ENCODE results near the gene CENPK.
A peak's percentile ranks its signal among the peaks of the same experiment; 100 is the strongest.
"Not testable (repeated sequence)": the region's sequence is repeated elsewhere in the genome, so short reads cannot be mapped to it uniquely, and the experiment has no call there.

The CENPK gene

DNA sequence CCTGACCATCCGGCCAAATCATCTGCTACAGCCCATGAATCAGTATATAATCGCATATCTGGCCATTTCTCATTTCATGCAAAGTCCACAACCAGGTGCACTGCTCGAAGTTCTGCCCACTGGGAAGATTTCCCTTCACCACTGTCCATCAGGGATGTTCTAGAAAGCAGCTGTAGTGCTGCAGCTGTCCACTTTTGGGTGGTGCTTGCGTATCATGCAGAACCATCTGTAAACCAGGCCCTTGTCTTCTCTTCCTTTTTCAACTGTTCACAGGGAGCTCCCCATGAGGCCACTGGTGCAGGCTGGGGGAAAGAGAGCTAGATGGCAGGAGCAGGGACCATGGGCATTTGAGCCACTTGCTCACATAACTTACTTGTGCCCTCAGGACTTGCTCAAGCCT is 73.8 kb downstream of the CENPK start:
- Histone ChIP-seq H3K27ac (ENCODE audit: low read length) (no peak overlapping the region), H3K9me3 (ENCODE audit: control insufficient read depth, low read depth, low read length) (no peaks in the 10 kb centered on the region), H3K4me1 (ENCODE audit: control insufficient read depth, low read depth, low read length) (no peaks in the 10 kb centered on the region), H3K36me3 (ENCODE audit: control insufficient read depth, low read depth, low read length) (no peaks in the 10 kb centered on the region), H3K27me3 (ENCODE audit: control insufficient read depth, insufficient read depth, low read length) (no peaks in the 10 kb centered on the region), H3K9ac (ENCODE audit: low read length) (no peak overlapping the region), H3K4me3 (ENCODE audit: low read length) (no peak overlapping the region)

DNA sequence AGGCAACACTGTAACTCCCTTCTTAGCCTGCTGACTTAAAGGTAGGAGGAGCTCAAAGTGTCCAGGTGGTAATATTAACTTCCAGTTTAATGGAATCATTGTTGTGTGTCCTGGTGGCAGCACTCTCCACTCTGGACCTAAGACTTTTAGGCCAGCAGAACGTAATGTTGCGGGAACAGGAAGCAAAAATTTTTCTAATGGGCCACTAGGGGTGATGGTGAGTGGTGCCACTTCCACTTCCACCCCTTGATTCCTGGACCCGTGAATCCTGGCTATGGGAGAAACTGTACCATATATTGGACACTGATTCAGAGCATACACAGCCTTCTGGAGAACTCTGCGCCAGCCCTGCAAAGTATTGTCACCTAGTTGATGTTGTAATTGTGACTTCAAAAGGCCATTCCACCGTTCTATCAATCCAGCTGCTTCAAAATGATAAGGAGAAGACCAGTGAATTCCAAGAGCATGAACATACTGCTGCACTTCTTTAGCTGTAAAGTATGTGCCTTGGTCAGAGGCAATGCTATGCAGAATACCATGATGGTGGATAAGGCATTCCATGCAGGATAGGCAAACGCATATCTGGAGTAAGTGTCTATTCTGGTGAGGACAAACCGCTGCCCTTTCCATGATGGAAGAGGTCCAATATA is 74.8 kb downstream of the CENPK start:
- not testable (repeated sequence) for H3K36me3 ChIP-seq (ENCODE audit: control insufficient read depth, low read depth, low read length); H3K27ac ChIP-seq (ENCODE audit: low read length); H3K27me3 ChIP-seq (ENCODE audit: control insufficient read depth, insufficient read depth, low read length); H3K9ac ChIP-seq (ENCODE audit: low read length); H3K4me3 ChIP-seq (ENCODE audit: low read length); H3K4me1 ChIP-seq (ENCODE audit: control insufficient read depth, low read depth, low read length); H3K9me3 ChIP-seq (ENCODE audit: control insufficient read depth, low read depth, low read length)

DNA sequence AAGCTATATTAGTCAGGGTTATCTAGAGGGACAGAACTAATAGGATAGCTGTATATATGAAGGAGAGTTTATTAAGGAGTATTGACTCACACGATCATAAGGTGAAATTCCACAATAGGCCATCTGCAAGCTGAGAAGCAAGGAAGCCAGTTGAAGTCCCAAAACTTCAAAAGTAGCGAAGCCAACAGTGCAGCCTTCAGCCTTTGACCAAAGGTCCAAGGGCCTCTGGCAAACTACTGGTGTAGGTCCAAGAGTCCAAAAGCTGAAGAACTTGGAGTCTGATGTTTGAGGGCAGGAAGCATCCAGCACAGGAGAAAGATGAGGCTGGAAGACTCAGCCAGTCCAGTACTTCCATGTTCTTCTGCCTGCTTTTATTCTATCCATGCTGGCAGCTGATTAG is 76.2 kb downstream of the CENPK start:
- H3K4me3 ChIP-seq (ENCODE audit: low read length); H3K9me3 ChIP-seq (ENCODE audit: control insufficient read depth, low read depth, low read length); H3K9ac ChIP-seq (ENCODE audit: low read length); H3K27me3 ChIP-seq (ENCODE audit: control insufficient read depth, insufficient read depth, low read length); H3K36me3 ChIP-seq (ENCODE audit: control insufficient read depth, low read depth, low read length); H3K27ac ChIP-seq (ENCODE audit: low read length): not testable (repeated sequence)
- H3K4me1 ChIP-seq (ENCODE audit: control insufficient read depth, low read depth, low read length), result peaks cover 13% of the 10 kb centered on the region

DNA sequence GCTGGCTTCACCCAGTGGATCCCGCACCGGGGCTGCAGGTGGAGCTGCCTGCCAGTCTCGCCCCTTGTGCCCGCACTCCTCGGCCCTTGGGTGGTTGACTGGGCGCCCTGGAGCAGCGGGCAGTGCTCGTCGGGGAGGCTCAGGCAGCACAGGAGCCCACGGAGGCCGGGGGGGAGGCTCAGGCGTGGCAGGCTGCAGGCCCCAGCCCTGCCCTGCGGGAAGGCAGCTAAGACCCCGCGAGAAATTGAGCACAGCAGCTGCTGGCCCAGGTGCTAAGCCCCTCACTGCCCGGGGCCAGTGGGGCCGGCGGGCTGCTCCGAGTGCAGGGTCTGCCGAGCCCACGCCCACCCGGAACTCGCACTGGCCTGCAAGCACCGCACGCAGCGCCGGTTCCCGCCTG is 77.6 kb downstream of the CENPK start:
- no peaks in the 10 kb centered on the region for H3K36me3 ChIP-seq (ENCODE audit: control insufficient read depth, low read depth, low read length)
- no peak overlapping the region for H3K9ac ChIP-seq (ENCODE audit: low read length)
- no peaks in the 10 kb centered on the region for H3K9me3 ChIP-seq (ENCODE audit: control insufficient read depth, low read depth, low read length)
- H3K27me3 ChIP-seq (ENCODE audit: control insufficient read depth, insufficient read depth, low read length), result peaks cover 4% of the 10 kb centered on the region
- no peak overlapping the region for H3K4me3 ChIP-seq (ENCODE audit: low read length)
- no peak overlapping the region for H3K27ac ChIP-seq (ENCODE audit: low read length)
- H3K4me1 ChIP-seq (ENCODE audit: control insufficient read depth, low read depth, low read length), result peaks cover 20% of the 10 kb centered on the region

DNA sequence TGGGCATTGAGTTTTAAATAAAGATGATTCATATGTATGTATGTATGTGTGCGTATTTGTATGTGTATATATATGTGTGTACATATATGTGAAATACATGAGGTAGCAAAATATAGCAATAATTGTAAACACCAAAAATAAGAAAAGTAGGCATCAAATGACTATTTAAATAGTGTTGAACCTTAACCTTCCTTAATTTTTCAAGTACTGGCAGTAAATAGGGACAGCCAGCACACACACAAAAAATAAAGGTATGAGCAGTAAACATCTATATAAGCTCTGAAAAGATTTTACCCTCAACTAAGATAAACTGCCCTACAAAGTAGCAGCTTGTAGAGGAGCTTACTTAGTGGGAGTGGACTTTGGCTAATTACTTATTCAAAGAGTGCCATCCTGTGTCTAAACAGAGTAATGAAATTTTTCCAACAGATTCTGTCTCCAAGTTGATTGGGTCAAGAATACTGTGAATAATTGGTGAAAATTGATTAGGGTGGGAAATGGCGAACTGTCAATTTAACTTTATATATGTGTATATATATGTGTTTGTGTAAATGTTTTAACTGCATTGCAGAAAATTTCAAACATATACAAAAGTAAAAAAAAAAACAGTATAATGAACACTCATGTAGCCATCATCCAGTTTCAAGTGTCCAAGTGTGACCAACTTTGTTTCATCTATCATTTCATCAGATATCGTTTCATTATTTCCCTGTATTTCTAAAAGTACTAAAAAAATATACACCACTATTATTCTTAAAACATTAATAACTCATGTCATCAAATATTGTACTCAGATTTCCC is 79.2 kb downstream of the CENPK start:
- peaks cover 16% of the 10 kb centered on the region for H3K27me3 ChIP-seq (ENCODE audit: control insufficient read depth, insufficient read depth, low read length)
- peak overlapping the region; percentile 78 for H3K9ac ChIP-seq (ENCODE audit: low read length)
- H3K27ac ChIP-seq (ENCODE audit: low read length), result no peak overlapping the region
- no peaks in the 10 kb centered on the region for H3K36me3 ChIP-seq (ENCODE audit: control insufficient read depth, low read depth, low read length)
- H3K9me3 ChIP-seq (ENCODE audit: control insufficient read depth, low read depth, low read length), result no peaks in the 10 kb centered on the region
- peaks cover 31% of the 10 kb centered on the region for H3K4me1 ChIP-seq (ENCODE audit: control insufficient read depth, low read depth, low read length)
- peak overlapping the region; percentile 66 for H3K4me3 ChIP-seq (ENCODE audit: low read length)

DNA sequence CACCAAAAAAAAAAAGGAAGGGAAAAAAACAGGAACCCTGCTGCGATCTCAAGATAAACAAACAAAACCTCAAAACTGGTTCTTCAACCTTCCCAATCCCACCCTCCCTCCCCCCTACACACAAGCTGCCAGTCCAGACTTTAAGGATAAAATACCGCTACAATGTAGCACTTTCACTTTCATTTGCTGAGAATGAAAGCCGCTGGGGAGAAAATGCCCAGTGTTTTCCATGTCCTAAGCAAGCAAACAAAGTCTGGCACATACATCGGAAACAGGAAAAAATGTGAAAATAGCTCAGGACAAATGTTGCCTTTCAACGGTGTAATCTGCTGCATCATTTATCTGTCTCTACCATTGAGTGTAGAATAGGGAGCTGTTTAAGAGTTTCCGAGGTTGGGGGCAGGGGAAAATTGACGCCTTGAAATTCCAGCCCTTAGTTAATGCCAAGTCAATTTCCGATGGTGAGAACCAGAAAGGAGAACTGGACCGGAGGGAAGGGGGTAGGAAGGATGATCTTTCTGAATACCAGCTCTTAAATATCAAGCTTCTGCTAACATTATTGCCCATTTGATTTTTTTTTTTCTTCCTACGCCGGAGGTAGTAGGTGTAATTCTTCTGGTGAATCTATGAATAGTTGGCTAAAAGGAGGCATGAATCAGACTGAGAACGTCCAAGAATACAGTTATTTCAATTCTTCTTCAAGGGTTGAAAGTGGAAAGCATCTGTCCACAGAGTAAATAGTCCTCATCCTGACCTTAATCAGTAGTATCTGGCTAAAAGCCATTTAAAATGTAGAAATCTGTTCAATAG is 80.0 kb downstream of the CENPK start:
- no peaks in the 10 kb centered on the region for H3K36me3 ChIP-seq (ENCODE audit: control insufficient read depth, low read depth, low read length)
- H3K9ac ChIP-seq (ENCODE audit: low read length), result peak overlapping the region; percentile 78
- H3K4me3 ChIP-seq (ENCODE audit: low read length), result peak overlapping the region; percentile 66
- H3K4me1 ChIP-seq (ENCODE audit: control insufficient read depth, low read depth, low read length), result peaks cover 33% of the 10 kb centered on the region
- peaks cover 16% of the 10 kb centered on the region for H3K27me3 ChIP-seq (ENCODE audit: control insufficient read depth, insufficient read depth, low read length)
- no peaks in the 10 kb centered on the region for H3K9me3 ChIP-seq (ENCODE audit: control insufficient read depth, low read depth, low read length)
- H3K27ac ChIP-seq (ENCODE audit: low read length), result no peak overlapping the region

DNA sequence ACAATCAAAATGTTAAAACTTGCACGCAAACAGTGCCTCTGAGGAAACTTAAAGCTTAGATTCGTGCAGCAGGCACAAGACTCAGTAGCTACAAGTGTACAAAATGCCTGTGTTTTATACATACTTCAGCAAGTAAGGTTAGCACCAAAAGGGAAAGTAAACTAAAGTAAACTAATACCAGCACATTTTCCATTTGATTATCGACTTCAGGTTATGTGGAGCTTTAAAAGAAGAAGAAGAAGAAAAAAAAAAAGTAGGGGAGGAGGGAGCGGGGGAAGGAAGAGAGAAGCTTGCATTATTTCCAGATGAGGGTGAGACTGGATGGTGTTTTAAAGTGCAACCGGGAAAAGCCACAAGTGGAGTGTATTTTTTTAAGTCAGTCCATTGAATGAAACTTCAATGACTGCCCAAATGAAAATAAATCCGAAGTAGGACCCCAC is 80.7 kb downstream of the CENPK start:
- H3K27ac ChIP-seq (ENCODE audit: low read length), result peak overlapping the region; percentile 80
- H3K9ac ChIP-seq (ENCODE audit: low read length), result peak overlapping the region; percentile 78
- peaks cover 16% of the 10 kb centered on the region for H3K27me3 ChIP-seq (ENCODE audit: control insufficient read depth, insufficient read depth, low read length)
- H3K9me3 ChIP-seq (ENCODE audit: control insufficient read depth, low read depth, low read length), result no peaks in the 10 kb centered on the region
- H3K4me1 ChIP-seq (ENCODE audit: control insufficient read depth, low read depth, low read length), result peaks cover 33% of the 10 kb centered on the region
- no peaks in the 10 kb centered on the region for H3K36me3 ChIP-seq (ENCODE audit: control insufficient read depth, low read depth, low read length)
- H3K4me3 ChIP-seq (ENCODE audit: low read length), result peak overlapping the region; percentile 66

DNA sequence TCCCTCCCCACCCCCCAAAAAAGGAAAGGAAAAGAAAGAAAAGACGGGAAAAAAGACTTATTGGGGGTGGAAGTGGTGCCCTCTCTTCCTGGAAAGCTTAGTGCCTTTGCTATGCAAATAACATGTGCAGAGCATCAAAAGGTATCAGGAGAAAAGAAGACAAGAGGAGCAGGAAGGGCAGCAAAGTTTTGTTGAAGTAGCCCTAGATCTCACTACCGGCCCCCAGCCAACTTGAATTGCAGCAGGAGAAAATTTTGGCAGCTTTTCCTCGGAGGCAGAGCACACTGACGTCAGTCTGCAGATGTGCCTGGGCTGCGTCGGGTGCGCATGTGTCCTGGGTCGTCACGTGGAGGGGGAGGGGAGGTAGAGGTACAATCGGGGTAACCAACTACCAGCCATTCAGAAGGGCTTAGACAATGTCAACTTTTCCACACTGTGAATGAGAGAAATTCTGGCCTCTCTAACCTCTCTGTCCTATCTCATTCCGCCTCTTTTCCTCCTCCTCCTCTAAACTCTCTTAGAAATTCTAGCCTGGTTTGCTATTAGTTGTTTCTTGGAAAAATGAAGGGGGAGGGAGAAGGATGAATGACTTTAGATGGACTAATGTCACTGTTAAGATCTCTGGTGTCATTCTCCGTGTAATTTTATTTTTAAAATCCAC is 81.2 kb downstream of the CENPK start, which contains the start of gene ADAMTS6:
ADAMTS6 (minus strand) TSS at position 286 of the 661 bp plus-strand sequence. CDS start 8,247 bp downstream, outside the sequence.
- no peaks in the 10 kb centered on the region for H3K9me3 ChIP-seq (ENCODE audit: control insufficient read depth, low read depth, low read length)
- H3K4me3 ChIP-seq (ENCODE audit: low read length), result peak within 1 kb of the TSS; percentile 66
- H3K27me3 ChIP-seq (ENCODE audit: control insufficient read depth, insufficient read depth, low read length), result peaks cover 16% of the 10 kb centered on the region
- no peaks in the 10 kb centered on the region for H3K36me3 ChIP-seq (ENCODE audit: control insufficient read depth, low read depth, low read length)
- peak within 1 kb of the TSS; percentile 80 for H3K27ac ChIP-seq (ENCODE audit: low read length)
- peaks cover 33% of the 10 kb centered on the region for H3K4me1 ChIP-seq (ENCODE audit: control insufficient read depth, low read depth, low read length)
- H3K9ac ChIP-seq (ENCODE audit: low read length), result peak within 1 kb of the TSS; percentile 78

DNA sequence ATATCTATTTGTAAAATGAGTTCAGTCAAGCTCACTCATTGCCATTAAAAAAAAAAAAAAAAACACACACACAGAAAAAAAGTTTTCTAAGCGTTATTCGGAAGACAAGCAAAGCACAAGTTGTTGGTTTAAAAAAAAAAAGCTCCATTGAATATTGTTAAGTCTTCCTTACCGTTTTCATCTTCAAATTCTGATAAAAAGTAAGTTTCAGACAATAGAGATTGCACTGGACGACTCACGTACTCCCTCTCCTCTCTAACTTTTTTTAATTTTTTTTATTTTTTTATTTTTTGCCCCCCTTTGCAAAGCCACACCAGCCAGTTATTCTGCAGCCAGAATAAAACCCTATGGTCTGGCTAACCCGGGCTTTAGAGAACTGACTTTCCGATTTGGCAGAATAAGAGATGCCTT is 81.8 kb downstream of the CENPK start:
- H3K4me3 ChIP-seq (ENCODE audit: low read length), result peak overlapping the region; percentile 66
- H3K36me3 ChIP-seq (ENCODE audit: control insufficient read depth, low read depth, low read length), result no peaks in the 10 kb centered on the region
- H3K27me3 ChIP-seq (ENCODE audit: control insufficient read depth, insufficient read depth, low read length), result peaks cover 16% of the 10 kb centered on the region
- H3K4me1 ChIP-seq (ENCODE audit: control insufficient read depth, low read depth, low read length), result peaks cover 33% of the 10 kb centered on the region
- peak overlapping the region; percentile 80 for H3K27ac ChIP-seq (ENCODE audit: low read length)
- H3K9me3 ChIP-seq (ENCODE audit: control insufficient read depth, low read depth, low read length), result no peaks in the 10 kb centered on the region
- peak overlapping the region; percentile 78 for H3K9ac ChIP-seq (ENCODE audit: low read length)

DNA sequence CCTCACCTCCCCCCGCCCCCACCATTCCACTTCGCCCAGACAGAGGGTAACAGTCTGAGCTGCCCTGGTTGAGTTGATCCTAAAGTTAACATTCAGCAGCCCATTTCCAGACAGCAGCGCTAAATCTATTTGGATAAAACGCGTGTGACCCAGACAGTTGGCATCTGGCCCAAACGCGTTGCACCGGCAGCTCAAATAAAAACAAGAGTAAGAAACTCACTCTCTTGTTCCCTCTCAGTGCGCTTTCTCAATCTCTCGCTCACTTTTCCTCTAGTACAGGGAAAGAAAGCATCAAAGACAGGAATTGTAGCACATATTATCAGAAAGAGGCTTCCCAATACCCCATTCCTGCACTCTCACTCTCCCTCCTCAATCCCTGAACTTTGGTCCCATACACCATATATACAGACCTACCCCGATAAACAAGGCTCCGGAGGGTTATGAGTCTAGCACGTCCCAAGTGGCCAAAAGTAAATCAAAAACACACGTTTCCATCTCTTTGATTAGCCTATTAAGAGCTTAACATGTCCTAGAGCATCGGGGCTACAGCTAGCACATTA is 82.6 kb downstream of the CENPK start:
- Histone ChIP-seq H3K9me3 (ENCODE audit: control insufficient read depth, low read depth, low read length) (no peaks in the 10 kb centered on the region), H3K4me1 (ENCODE audit: control insufficient read depth, low read depth, low read length) (peaks cover 33% of the 10 kb centered on the region), H3K36me3 (ENCODE audit: control insufficient read depth, low read depth, low read length) (no peaks in the 10 kb centered on the region), H3K4me3 (ENCODE audit: low read length) (peak overlapping the region; percentile 66), H3K27me3 (ENCODE audit: control insufficient read depth, insufficient read depth, low read length) (peaks cover 16% of the 10 kb centered on the region), H3K9ac (ENCODE audit: low read length) (peak overlapping the region; percentile 78), H3K27ac (ENCODE audit: low read length) (no peak overlapping the region)

DNA sequence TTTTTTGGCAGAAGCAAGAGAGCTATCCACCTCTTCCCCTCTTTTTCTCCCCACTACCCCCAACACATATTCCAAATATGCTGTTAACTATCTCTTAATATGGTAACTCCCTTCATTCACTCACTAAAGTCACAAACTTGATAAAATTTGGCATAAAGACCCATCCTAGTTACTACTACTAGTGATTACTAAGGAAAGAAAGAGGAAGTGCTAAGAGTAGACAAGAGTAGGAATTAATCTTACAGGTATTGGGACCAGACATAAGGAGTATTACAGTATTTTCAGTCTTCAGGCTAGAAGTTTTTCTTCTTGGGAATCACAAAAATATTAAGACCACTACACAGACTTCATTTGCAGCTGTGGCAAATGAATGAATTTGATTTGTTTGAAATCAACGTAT is 83.4 kb downstream of the CENPK start:
- H3K36me3 ChIP-seq (ENCODE audit: control insufficient read depth, low read depth, low read length), result no peaks in the 10 kb centered on the region
- peak overlapping the region; percentile 66 for H3K4me3 ChIP-seq (ENCODE audit: low read length)
- H3K9ac ChIP-seq (ENCODE audit: low read length), result no peak overlapping the region
- no peak overlapping the region for H3K27ac ChIP-seq (ENCODE audit: low read length)
- peaks cover 16% of the 10 kb centered on the region for H3K27me3 ChIP-seq (ENCODE audit: control insufficient read depth, insufficient read depth, low read length)
- no peaks in the 10 kb centered on the region for H3K9me3 ChIP-seq (ENCODE audit: control insufficient read depth, low read depth, low read length)
- peaks cover 33% of the 10 kb centered on the region for H3K4me1 ChIP-seq (ENCODE audit: control insufficient read depth, low read depth, low read length)
